VCaP (cell line): ENCODE measurements around the gene SLIRP.
"Not testable (repeated sequence)": the region's sequence is repeated elsewhere in the genome, so short reads cannot be mapped to it uniquely, and the experiment has no call there.

Experiments used
- H3K27ac ChIP-seq: fragments of 450-650 bp; 2 replicates; pipeline ENCODE4 v1.5.1; 2017
- TF ChIP-seq, protein P1 (sequence below): fragments of 450-650 bp; conservative IDR thresholded peaks from 2 replicates; pipeline ENCODE4 v1.5.1; 2017; ENCODE audit warnings: mild to moderate bottlenecking, moderate library complexity

Gene SLIRP

DNA sequence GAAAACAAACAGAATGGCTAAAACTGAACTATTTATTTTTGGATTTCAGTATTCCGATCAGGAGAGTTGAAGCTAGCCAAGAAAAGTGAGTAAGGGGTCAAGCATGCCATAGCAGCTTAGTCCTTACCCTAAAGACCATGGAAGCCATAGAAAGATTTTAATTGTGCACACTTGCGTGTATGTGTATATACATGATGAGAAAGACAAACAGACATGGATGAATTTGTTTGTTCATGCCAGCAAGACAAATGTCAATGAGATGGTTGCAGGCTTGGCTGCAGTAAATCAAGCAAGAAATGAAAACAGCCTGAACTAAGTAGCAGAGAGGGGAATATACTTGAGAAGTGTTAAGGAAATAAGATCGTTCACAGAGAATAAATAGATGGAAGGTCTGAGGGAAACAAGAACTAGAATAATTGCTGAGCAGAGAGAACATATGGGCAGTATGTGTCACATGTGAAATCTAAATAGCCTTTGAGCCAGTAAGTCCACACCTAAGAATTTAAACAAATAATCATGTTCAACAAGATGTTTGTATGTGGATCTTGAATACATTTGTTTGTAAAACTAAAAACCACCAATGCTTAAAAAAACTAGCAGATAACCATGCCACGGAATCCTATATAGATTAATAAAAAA is 38.3 kb downstream of the SLIRP start:
- TF ChIP-seq, protein P1, sequence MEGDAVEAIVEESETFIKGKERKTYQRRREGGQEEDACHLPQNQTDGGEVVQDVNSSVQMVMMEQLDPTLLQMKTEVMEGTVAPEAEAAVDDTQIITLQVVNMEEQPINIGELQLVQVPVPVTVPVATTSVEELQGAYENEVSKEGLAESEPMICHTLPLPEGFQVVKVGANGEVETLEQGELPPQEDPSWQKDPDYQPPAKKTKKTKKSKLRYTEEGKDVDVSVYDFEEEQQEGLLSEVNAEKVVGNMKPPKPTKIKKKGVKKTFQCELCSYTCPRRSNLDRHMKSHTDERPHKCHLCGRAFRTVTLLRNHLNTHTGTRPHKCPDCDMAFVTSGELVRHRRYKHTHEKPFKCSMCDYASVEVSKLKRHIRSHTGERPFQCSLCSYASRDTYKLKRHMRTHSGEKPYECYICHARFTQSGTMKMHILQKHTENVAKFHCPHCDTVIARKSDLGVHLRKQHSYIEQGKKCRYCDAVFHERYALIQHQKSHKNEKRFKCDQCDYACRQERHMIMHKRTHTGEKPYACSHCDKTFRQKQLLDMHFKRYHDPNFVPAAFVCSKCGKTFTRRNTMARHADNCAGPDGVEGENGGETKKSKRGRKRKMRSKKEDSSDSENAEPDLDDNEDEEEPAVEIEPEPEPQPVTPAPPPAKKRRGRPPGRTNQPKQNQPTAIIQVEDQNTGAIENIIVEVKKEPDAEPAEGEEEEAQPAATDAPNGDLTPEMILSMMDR, result no peak
- H3K27ac ChIP-seq, result peak overlapping the region; percentile 29; the same call in 1 of the 2 replicates

DNA sequence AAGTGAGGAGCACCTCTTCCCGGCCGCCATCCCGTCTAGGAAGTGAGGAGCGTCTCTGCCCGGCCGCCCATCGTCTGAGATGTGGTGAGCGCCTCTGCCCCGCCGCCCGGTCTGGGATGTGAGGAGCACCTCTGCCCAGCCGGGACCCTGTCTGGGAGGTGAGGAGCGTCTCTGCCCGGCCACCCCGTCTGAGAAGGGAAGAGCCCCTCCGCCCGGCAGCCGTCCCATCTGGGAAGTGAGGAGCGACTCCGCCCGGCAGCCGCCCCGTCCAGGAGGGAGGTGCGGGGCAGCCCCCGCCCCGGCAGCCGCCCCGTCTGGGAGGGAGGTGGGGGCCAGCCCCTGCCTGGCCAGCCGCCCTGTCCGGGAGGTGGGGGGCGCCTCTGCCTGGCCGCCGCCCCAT is 39.5 kb downstream of the SLIRP start:
- not testable (repeated sequence) for H3K27ac ChIP-seq

DNA sequence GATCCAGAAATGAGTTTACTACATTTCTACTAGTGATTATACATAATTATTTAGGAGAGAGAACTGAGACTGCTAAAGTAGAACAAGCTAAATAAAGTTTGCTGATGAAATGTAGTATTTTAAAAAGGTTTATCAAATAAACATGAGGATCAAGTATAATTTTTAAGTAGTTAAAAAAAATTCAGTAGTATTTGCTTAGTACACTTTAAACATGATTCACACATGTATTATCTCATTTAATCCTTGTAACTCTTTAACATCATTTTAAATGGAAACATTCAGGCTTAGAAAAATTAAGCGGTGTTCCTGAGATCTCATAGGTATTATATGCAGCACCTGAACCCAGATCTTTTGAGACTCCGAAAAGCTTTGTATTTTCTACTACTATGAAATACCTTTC is 44.4 kb downstream of the SLIRP start:
- no peak overlapping the region for H3K27ac ChIP-seq
- TF ChIP-seq, protein P1, result no peak

DNA sequence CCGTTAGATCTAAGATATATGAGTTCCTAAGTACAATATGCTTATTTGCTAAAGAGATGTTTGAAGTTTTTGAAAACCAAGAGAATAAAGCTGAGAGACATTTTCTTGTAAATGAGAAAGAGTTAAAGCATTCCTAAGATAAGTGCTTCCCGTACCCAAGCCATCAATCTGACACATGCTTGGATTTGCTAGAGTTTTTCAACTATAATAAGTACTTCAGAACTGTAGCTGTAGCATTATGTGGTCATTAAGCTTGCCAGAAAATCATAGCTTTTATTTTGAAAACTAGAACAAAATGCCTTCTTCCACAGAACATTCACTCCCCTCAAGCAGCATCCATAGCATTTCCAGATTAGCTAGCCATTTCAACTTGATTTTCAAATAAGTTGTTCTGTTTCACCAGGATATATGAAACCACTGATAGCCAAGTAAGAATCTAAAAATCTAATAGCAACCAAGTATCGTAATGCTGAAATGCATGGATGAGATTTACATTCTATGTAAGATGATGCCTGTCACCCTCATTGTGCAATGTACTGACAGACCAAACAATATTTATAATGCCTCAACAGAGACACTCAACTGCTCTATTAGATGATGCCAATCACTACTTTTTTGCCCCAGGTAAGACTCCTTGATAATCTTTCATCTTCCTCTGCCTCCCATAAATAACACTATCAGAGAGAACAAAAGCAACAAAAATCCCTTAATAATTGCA is 45.1 kb downstream of the SLIRP start:
- H3K27ac ChIP-seq, result no peak overlapping the region
- TF ChIP-seq, protein P1, result no peak

DNA sequence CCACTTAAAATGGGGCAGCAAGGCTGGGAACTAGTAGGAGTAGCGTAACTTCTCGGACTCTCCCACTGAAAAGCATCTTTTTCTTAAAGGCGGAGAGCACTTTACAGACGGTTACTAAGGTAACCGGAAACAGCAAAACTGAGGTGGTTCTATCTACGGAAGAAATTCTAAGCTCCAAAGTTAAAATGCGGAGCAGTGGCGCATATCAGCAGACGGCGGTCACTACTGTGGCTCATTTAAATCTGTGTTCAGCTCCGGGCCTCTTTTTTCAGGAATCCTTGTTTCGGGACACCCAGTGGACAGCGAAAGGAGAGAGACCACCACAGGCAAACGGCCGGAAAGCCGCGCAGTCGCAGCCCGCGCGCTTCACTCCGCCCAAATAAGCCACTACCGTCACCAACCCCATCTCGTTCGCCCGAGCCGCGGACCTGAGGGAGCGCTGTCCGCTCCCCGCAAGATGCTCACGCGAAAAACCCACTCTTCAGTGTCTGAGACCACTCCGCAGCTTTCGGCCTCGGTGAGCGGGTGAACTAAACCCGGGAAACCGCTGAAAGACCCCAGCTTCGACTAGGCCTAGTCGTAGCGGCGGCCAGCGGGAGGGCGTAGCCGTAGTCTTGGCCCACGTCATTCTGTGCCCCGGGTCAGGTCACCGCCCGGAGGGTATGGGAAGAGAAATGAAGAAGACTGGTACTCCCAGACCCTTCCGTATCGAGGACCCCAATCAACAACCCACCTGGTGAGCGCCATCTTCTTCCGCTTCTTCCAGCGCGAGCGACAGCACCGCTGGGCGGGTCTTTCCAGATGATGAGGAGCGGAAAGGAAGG is 52.7 kb downstream of the SLIRP start, which contains the start of gene SNW1:
TSS of gene SNW1 (minus strand) at position 776 of the 824 bp plus-strand sequence. CDS start at position 747, 29 bp downstream.
- TF ChIP-seq, protein P1, result no peak
- peak within 1 kb of the TSS; percentile 83 for H3K27ac ChIP-seq

DNA sequence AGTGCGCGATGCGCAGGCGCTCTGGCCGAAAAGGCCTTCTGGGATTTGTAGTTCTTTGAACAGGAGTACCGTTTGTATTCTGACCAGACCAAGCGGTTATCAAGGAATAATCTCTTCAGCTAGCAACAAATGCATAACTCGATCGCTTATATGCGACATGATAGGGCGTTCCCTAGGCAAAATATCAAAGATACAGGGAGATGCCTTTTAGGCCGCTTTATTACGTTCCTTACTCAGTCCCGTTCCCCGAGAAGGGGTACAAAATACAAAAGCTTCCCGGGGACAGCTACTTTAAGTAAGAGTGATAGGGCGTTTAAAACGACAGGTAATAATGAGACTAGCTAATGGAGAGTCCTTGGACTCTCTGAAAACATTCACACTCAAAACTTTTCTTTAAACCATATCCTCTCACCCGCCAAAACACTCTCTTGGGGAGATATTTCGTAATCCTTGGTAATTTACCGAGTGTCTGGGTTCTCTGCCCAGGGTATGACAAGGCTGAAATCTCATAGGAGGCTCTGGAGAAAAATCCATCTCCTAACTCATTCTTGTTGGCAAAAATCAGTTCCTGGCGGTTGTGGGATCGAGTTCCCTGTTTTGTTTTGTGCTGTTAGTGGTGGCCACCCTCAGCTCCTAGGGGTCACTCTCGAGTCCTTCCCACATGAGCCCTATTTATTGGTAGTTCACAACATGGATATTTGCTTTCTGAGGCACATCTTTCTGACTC is 53.5 kb downstream of the SLIRP start:
- TF ChIP-seq, protein P1, result 0 out of 2 replicates have a peak, but pooled peaks have one; percentile 7
- peak overlapping the region; percentile 83 for H3K27ac ChIP-seq

DNA sequence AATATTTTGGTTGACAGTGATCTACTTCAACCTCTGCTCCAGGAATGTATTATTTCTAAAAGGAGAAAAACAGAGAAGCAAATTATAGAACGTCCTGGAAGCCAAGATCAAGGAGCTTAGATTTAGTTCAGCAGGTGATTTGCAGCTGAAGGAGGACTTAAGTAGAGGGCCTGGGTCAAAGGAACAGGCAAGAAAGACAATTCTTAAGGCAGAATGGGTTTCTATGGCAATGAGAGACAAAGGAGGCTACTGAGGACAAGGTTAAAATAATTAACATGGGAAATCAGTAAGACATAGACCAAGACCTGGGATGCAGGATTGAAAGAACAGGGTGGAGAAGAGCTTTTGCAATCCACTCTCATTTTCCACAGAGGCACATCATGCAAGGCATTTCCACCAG is 55.4 kb downstream of the SLIRP start:
- TF ChIP-seq, protein P1, result no peak
- no peak overlapping the region for H3K27ac ChIP-seq
